COLO668 (cell line): ENCODE data around the gene SEC62.
"Not testable (repeated sequence)": the region's sequence is repeated elsewhere in the genome, so short reads cannot be mapped to it uniquely, and the experiment has no call there.

Experiments
- DNase-seq: peaks from one replicate; lab custom pipeline; 2025; ENCODE audit not compliant: unreplicated experiment; lab: John Stamatoyannopoulos, UW

The SEC62 gene

DNA sequence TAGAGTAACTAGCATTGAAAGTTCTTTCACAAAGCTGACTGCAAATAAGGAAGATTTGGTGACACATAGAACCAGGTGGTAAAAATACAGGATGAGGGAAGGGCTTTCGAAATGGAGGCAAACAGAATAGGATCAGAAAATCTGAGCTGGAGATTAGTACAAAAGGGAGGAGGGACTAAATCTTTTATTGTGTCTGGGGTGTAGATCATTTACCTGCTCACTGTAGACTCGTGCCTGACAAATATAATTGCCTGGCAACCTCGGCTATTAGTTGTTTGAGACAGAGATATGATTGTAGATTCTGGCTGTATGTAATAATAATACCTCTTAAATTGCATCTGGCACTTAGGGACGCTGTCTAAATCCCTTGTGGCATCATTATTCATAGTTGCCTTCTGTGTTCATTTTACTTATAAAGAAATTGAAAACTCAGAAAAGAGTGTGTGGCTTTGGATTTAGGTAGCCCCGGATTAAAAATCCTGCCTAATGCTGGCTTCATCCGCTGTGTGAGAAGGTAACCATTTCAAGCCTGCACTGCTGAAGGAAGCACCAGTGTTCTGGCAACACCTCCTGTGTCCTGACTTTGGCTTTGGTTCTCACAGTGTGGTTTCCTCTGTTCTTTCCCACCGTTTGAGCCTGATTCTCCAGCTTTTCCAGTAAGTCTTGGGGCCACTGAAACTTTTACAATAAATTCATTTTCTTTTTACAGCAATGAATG, 46.2 kb downstream of the SEC62 start:
- DNase-seq, result no peak

DNA sequence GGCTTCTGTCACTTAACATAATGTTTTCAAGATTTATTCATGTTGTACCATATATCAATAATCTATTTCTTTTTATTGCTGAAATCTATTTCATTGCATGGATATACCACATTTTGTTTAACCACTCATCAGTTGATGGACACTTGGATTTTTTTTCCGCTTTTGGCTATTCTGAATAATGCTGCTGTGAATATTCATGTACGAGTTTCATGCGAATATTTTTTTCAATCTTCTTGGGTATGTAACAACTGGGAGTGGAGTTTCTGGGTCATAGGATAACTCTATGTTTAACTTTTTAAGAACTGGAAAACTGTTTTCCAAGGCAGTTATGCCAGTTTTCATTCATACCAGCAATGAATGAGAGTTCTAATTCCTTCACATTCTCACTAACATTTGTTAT, 49.5 kb downstream of the SEC62 start:
- no peak for DNase-seq

DNA sequence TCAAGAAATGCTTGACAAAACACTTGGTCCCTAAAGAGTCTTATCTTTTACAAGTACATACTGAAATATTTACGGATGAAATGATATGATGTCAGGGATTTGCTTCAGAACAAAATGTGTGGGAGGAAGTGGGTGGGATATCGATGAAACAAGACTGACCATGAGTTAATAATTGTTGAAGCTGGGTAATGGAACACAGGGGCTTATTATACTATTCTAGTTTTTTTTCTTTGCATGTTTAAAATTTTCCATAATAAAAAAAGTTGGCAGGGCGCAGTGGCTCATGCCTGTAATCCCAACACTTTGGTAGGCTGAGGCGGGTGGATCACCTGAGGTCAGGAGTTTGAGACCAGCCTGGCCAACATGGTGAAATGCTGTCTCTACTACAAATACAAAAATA, 52.7 kb downstream of the SEC62 start:
- DNase-seq, result not testable (repeated sequence)

DNA sequence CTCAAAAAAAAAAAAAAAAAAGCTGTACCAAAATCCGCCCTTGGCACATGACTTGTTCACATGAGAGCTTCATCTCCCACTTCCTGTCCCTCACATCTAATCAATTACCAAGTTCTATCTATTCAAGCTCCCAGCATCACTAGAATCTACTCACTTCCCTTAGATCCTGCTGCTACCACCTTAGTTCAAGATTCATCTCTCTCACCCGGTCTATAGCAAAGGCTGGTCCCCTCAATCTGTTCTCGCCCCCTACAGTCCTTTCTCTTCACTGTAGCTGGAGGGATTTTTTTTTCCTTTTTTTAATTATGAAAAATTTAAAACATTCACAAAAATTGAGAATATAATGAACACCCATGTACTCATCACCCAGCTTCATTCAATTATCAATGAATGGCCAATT, 54.5 kb downstream of the SEC62 start:
- no peak for DNase-seq

DNA sequence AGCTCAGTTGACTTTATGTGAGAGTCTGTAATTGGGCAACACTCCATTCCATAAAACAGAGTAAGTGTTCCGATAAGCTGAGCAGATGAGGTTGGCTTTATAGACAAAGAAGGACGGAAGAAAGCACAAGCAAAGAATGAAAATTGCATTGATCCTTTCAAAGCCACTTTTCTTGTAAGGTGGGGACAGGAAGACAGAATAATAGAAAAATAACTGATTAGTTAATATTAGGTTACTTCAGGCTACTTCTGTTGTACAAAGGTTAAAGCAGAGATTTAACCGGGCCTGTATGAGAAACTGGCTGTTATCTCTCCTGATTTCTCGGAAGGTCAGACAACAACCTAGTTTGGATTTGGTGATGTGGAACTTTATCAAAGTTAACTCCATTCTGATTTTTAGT, 55.7 kb downstream of the SEC62 start:
- DNase-seq, result no peak

DNA sequence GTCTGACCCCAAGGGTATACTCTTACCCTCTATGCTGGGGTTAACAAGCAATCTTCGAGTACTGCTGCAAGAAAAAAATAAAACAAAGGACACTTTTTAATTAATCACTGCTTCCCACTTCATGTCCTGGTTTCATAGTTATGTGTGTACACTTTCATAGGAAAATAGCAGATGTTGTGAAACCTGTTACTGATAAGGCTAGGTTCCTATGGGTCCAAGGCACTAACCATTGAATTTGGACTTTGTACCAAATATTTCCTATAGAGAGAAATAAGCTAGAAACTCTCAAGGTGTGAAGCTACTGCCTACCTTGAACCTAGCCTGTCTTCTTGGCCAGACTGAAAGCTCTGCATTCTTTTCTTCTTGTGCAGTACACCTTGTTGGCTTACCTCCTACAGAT, 56.6 kb downstream of the SEC62 start:
- no peak for DNase-seq

DNA sequence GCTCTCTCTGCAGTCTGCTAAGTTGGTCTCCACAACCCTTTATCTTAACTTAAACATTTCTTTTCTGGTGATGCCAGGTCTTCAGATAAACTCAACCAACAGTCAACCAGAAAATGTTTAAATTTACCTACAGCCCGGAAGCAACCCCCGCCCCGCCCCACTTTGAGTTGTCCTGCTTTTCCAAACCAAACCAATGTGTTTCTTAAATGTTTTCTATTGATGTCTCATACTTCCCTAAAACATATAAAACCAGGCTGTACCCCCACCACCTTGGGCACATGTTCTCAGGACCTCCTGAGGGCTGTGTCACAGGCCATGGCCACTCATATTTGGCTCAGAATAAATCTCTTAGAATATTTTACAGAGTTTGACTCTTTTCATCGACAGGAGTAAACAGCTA, 58.0 kb downstream of the SEC62 start:
- DNase-seq, result no peak

DNA sequence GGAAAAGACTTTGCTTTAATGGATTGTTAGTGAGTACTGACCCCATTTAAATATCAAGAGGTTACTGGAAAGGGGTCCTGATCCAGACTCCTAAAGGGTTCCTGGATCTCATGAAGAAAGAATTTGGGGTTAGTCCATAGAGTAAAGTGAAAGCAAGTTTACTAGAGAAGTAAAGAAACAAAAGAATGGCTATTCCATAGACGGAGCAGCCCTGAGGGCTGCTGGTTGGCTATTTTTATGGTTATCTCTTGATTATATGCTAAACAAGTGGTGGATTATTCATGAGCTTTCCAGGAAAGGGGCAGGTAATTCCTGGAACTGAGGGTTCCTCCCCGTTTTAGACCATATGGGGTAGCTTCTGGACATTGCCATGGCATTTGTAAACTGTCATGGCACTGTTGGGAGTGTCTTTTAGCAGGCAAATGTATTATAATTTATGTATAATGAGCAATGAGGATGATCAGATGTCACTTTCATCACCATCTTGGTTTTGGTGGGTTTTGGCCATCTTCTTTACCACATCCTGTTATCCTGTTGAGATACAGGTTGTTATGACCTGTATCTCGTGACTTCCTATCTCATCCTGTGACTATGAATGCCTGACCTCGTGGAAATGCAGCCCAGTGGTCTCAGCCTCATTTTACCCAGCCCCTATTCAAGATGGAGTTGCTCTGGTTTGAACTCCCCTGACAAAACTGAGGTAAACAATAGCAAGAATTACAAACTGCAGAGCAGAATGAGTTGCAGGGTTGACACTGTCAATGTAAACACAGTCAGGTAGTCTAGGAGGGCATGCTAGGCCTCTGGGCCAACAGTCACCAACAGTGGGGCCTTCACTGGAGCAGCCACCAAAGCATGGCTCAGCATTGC, 60.9 kb downstream of the SEC62 start:
- DNase-seq, result no peak

DNA sequence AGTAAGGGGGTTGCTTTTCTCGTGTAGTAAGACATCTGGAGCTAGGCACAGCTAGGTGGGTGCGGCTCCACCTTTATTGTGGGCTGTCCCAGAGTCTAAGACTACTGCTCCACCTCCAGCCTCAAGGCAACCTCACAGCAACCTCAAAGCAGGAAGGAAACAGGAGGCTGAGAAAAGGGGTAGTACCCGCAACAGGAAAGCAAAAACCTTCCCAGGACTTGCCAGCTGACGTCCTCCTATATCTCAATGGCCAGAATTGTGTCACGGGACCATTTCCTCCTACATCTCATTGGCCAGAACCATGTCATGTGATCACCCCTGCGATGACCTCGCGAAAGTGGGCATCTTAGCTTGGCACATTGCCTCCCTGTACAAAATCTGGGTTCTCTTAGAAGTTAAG, 66.9 kb downstream of the SEC62 start:
- DNase-seq, result no peak

DNA sequence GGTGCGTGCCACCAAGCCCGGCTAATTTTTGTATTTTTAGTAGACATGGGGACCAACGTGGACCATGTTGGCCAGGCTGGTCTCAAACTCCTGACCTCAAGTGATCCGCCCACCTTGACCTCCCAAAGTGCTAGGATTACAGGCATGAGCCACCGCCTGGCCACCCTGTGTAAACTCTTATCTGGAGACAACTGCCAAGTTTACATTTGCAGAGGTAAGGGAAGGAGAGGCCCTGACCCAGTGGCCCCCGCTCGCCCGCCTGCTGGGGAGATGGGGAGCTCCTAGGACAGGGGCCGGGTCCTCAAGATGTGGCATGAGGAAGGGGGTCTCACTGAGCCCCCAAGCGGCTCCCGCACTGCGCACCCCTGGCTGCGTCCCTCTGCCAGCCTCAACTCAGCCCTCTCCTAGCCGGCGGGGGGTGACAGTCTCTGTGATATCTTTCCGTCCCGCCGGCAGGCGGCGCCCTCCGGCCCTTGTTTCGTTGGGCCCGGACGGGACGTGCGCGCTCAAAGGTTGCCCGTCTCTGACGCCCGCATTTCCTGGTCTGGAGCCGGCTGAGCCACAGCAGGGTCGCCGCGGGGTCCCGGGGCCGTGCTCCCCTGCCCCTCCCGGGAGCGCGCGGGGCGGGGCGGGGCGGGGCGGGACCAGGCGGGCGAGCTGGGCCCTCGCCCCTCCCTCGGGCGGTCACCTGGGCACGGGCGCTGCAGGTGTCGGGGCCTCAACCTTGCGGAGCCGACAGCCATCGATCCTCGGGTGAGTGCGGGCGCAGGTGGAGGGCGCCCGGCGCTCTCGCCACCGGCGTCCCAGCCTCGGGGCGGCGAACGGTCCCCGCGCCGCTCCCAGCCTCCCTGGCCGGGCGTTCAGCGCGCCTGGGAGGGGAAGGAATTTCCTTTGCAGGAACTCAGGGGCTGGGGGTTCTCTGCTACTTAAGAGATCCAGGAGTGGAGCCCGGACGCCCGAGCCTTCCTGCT, 71.1 kb downstream of the SEC62 start, which contains the start of gene GPR160:
GPR160 (plus strand) TSS at position 533 of the 971 bp plus-strand sequence. CDS start 45,978 bp downstream, outside the sequence.
- peak; percentile 85 for DNase-seq

DNA sequence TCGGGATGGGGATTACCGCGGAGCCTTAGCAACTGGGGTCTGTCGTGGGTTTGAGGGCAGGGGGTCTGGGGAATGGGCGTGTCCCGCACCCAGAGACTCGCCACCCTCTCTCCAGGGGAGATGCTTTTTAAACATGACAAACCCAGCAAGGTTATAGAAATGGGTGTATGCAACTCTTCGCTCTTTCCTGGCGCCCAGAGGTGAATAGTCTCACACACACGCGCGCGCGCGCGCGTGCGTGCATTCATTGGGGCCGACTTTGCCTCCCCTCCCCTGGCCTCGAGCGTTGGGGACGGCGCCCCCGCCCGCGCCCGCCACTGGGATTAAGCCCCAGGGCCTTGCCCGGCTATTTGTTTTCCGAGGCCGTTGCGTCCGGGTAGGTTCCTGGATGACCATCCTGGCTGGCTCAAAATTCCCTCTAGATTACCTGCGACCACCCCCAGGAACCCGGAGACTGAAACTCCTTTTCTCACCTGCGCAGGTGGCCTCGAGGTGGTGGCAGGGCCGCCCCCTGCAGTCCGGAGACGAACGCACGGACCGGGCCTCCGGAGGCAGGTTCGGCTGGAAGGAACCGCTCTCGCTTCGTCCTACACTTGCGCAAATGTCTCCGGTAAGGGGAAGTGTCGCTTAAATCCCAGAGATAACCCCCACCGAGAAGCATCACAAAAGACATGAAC, 72.0 kb downstream of the SEC62 start:
- DNase-seq, result peak; percentile 63

DNA sequence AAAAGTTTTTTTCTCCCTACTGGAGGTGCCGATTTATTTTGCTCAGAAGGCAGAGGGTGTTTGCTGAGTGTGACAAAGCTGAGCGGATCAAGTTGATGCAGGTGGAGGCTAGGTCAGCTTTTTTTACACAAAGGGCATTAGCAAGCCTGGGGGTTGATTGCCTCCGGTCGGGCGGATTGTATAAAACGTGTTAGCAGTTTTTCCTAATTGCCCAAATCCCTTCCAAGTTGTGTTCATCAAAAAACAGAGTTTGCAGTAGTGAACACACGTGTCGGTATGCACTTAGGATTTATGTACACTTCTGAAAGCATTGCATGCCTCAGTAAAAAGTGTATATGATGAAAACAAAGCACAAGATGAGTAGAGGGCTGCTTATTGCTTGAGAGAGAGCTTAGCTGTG, 73.8 kb downstream of the SEC62 start:
- no peak for DNase-seq

DNA sequence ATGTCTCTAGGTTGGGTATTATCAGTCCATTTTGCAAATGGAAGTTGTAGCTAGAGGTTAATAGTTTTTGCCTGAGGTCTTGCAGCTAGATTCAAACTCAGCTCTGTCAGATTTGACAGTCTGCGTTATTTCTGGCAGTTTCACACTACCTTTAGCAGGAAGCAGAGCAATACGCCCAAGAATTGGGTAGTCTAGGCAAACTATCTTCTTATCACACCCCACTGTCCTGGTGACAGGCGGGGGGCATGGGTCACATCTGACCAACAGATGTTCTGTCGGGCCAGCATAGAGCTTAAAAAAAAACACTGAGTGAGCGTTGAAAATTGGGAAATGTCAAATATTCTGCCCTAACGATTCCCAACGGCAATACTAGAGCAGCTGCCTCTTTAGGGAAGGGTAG, 76.9 kb downstream of the SEC62 start:
- DNase-seq, result no peak

DNA sequence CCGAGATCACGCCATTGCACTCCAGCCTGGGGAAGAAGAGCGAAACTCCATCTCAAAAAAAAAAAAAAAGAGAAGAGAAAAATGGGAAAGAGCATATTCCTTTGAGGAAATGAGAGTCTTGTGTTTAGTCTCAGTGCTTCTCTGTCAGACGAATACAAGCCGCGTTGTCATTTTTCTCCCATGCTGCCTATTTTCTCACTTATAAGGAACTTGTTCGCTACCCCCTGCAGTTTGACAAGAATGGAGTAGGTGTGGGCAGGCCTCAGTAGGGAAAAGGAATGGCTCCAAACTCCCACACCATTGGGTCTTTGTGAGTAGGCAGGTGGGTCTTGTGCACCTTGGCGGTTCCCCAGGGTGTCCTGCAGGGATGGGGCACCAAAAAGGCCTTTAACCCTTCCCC, 77.7 kb downstream of the SEC62 start:
- no peak for DNase-seq

DNA sequence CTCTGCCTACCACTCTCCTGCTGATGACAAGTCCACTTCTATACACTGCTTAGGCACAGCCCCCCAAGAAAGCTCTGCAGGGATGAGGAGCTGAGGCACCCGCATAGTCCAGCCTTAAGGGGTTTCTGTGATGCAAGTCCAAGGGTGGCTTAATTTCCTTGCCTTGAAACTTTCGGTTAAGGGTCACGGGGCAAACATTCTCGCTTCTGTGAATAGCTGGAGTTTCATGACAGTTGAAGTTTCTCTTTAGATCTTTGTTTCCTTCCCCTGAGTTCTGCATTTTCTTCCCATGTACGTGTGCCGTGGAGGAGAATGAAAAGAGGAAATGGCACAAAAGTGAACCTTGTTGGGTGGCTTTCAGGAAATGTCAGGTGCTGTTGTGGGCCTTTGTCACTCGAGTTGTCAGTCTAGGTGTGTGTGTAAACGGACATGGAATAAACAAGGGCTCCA, 78.2 kb downstream of the SEC62 start:
- DNase-seq, result no peak

DNA sequence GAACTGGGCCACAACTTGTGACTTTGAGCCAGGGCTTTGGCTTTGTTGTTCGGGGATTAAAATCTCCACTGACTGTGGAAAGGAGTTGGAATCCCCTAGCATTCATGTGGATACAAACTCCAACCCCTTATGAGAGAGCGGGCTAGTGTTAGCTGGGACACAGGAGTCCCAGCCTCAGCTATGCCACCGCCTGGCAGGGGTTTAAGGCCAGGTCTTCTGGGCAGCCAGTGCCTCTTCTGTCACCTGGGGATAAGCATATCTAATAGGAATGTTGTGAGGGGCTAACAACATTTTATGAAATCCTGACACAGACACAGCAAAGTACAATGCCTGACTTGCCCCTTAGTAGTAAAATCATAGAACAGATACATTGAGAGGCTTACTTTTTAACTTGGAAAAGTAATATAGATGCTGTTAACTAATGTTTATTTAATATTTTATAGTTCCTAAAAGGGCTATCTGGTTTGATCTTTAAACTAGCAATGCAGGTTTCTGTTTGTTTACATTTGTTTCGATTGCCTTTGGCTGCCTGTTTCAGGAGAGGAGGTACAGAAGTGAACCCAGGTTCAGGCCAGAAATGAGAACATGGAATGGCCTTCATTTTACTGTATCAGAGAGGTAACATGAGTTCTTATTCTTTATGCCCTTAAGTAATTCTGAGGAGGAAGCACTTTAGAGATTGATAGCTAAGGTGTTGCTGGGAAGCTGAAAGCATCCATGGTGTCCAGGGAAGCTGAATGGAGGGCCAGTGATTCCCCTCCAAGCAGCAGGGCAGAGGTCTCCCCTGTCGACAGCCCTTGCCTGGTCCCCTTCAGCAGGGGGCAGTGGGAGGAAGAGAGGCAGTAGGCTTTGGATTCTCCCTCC, 79.9 kb downstream of the SEC62 start:
- no peak for DNase-seq

DNA sequence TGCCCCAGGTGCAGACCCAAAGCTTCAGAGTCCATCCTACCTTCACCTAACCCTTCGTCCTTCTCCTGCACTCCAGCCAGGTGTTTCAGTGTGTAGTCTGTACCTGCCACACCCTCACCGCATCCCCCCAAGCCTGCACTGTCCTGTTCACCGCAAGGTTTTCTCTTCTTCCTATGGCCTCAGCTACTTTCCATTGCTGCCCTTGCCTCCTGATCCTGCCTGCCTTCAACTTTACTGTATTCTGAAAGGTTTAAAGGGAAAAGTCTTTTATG, 80.5 kb downstream of the SEC62 start:
- DNase-seq, result no peak
